Panc1 (cell line): ENCODE data around the gene PAK6.

Experiments used
- CTCF ChIP-seq: fragments of 450-650 bp; IDR thresholded peaks from 2 replicates; pipeline ENCODE4 v1.5.1; 2017; ENCODE audit warnings: mild to moderate bottlenecking
- POLR2AphosphoS5 ChIP-seq: IDR thresholded peaks from 2 replicates; pipeline ENCODE4 v1.6.1; 2012; ENCODE audit warnings: mild to moderate bottlenecking, low read depth, low read length, moderate library complexity
- REST ChIP-seq, 2 experiments: IDR thresholded peaks; 2 replicates each; pipeline ENCODE4 v1.6.1; 2011 to 2012; ENCODE audit warnings: low read depth in 2 of 2, control low read depth in 1 of 2, low read length in 1 of 2, mild to moderate bottlenecking in 1 of 2, moderate library complexity in 1 of 2; ENCODE audit not compliant: insufficient read depth in 1 of 2
- SIN3A ChIP-seq: IDR thresholded peaks from 2 replicates; pipeline ENCODE4 v1.6.1; 2012; ENCODE audit warnings: low read depth, mild to moderate bottlenecking, low read length, moderate library complexity, borderline replicate concordance; ENCODE audit not compliant: insufficient read depth

- TF ChIP-seq CTCF (no peak), POLR2AphosphoS5 (no peak), SIN3A (no peak), REST (IDR thresholded peaks at IDR 0.05; ENCODE audit: insufficient read depth in 1 of 2, low read depth in 2 of 2, low read length in 1 of 2) (no peak)
Observed at GRCh38 chr15:40239404-40239692, 485 bp downstream of the PAK6 start.
